GM11168 (cell line): ENCODE measurements around the gene LRMDA.

Experiments
- in situ Hi-C: fragments of 300-500 bp; cut with MboI; formaldehyde crosslinking; loops from one replicate; pipeline ENCODE4 v1.12.0; 2022; ENCODE audit warnings: low sequenced_read_pairs; ENCODE audit not compliant: unreplicated experiment

The LRMDA gene

GRCh38 chr10:76184647-76185046, 753.2 kb downstream of the LRMDA start:
- in situ Hi-C loops = no loop called here

- in situ Hi-C loops = no loop called here
Observed at GRCh38 chr10:76185471-76186301, 754.3 kb downstream of the LRMDA start.

GRCh38 chr10:76188216-76188615, 756.8 kb downstream of the LRMDA start:
- in situ Hi-C loops = no loop called here

- in situ Hi-C loops = no loop called here
Observed at GRCh38 chr10:76190634-76191270, 759.3 kb downstream of the LRMDA start.

- in situ Hi-C loops = no loop called here
Observed at GRCh38 chr10:76191336-76191735, 759.9 kb downstream of the LRMDA start.

- in situ Hi-C loops = no loop called here
Observed at GRCh38 chr10:76192151-76192550, 760.7 kb downstream of the LRMDA start.

- in situ Hi-C loops = no loop called here
Observed at GRCh38 chr10:76192694-76193320, 761.4 kb downstream of the LRMDA start.

- in situ Hi-C loops = no loop called here
Observed at GRCh38 chr10:76195654-76196390, 764.4 kb downstream of the LRMDA start.

- in situ Hi-C loops = no loop called here
Observed at GRCh38 chr10:76197293-76197692, 765.9 kb downstream of the LRMDA start.

- in situ Hi-C loops = no loop called here
Observed at GRCh38 chr10:76198287-76199035, 767.0 kb downstream of the LRMDA start.

GRCh38 chr10:76201962-76202361, 770.5 kb downstream of the LRMDA start:
- in situ Hi-C loops = no loop called here

- in situ Hi-C loops = no loop called here
Observed at GRCh38 chr10:76202777-76203176, 771.4 kb downstream of the LRMDA start.

GRCh38 chr10:76205361-76205760, 773.9 kb downstream of the LRMDA start:
- in situ Hi-C loops = no loop called here

- in situ Hi-C loops = no loop called here
Observed at GRCh38 chr10:76206797-76207352, 775.5 kb downstream of the LRMDA start.

GRCh38 chr10:76209135-76209534, 777.7 kb downstream of the LRMDA start:
- in situ Hi-C loops = no loop called here

- in situ Hi-C loops = no loop called here
Observed at GRCh38 chr10:76210211-76210610, 778.8 kb downstream of the LRMDA start.

GRCh38 chr10:76211691-76212090, 780.3 kb downstream of the LRMDA start:
- in situ Hi-C loops = no loop called here

GRCh38 chr10:76213876-76214275, 782.5 kb downstream of the LRMDA start:
- in situ Hi-C loops = no loop called here

- in situ Hi-C loops = no loop called here
Observed at GRCh38 chr10:76218035-76218434, 786.6 kb downstream of the LRMDA start.

GRCh38 chr10:76229341-76229740, 797.9 kb downstream of the LRMDA start:
- in situ Hi-C loops = no loop called here
